Endothelial cell of umbilical vein (primary cell): ENCODE measurements around the gene TBC1D14. TPM values are rescaled to one million over a fixed set of nuclear protein-coding genes. Genes with fewer than 3 reads are reported as not detected.

Experiments
- BruUV-seq: library from RNA; stranded (reverse); fragments of 400-500 nt; replicated peaks from 2 replicates; lab custom pipeline; 2021; lab: Mats Ljungman, UMichigan
- CTCF ChIA-PET: fragments of 300-600, 350-600 bp; sonication (Branson Sonifier 250); formaldehyde crosslinking; loops from one replicate; lab custom pipeline; 2021; ENCODE audit warnings: antibody characterized with exemption, inconsistent platforms; lab: Charles Lee
- POLR2A ChIA-PET: fragments of 300-600, 350-600 bp; sonication (Branson Sonifier 250); formaldehyde crosslinking; loops from one replicate; lab custom pipeline; 2021; ENCODE audit warnings: antibody characterized with exemption, inconsistent platforms; lab: Charles Lee
- DNase-seq: peaks from one replicate; pipeline ENCODE4 v3.0.0-alpha.2; 2011; ENCODE audit warnings: low read depth, low spot score
- FAIRE-seq: peaks from 2 replicates; lab custom pipeline; 2011; peaks lifted over from hg19 to GRCh38; lab: Jason Lieb, UNC
- H2AFZ ChIP-seq: 2 replicates; pipeline ENCODE4 v1.6.0; 2012; ENCODE audit warnings: low read depth, low read length, control low read depth, inconsistent platforms
- H3K27ac ChIP-seq: 2 replicates; pipeline ENCODE4 v1.5.1; 2011; ENCODE audit warnings: low read depth, mild to moderate bottlenecking, control low read depth, low read length, moderate library complexity; ENCODE audit not compliant: insufficient read depth
- H3K27me3 ChIP-seq, 2 experiments: 2 replicates each; pipeline versions ENCODE4 v1.6.0 to v1.6.1; 2011; ENCODE audit warnings: low read length in 2 of 2, mixed read lengths in 1 of 2; ENCODE audit not compliant: control insufficient read depth in 2 of 2, insufficient read depth in 2 of 2
- H3K36me3 ChIP-seq, 2 experiments: 2 replicates in 1 of 2; 3 replicates in 1 of 2; pipeline ENCODE4 v1.5.1; 2011; ENCODE audit warnings: low read length in 2 of 2, mild to moderate bottlenecking in 1 of 2, moderate library complexity in 1 of 2; ENCODE audit not compliant: control insufficient read depth in 2 of 2, insufficient read depth in 2 of 2; ENCODE audit errors: extremely low read depth in 1 of 2
- H3K4me1 ChIP-seq: 3 replicates; pipeline ENCODE4 v1.5.1; 2011; ENCODE audit warnings: mild to moderate bottlenecking, low read length; ENCODE audit not compliant: control insufficient read depth, insufficient read depth; ENCODE audit errors: extremely low read depth
- H3K4me2 ChIP-seq: 2 replicates; pipeline ENCODE4 v1.6.1; 2011; ENCODE audit warnings: low read length, control low read depth, mixed read lengths; ENCODE audit not compliant: insufficient read depth
- H3K4me3 ChIP-seq, 3 experiments: fragments of 200-600 bp in 1 of 3; sonication (generic), shearing (Covaris generic) in 1 of 3; replicated peaks in 1 of 3; 2 replicates each; pipeline ENCODE4 v1.5.1; 2011 to 2016; ENCODE audit warnings: control low read depth in 3 of 3, low read length in 3 of 3, mild to moderate bottlenecking in 2 of 3, inconsistent platforms in 1 of 3, low read depth in 1 of 3, moderate library complexity in 1 of 3; ENCODE audit not compliant: insufficient read depth in 1 of 3
- H3K79me2 ChIP-seq: 2 replicates; pipeline ENCODE4 v1.6.0; 2012; ENCODE audit warnings: low read length, inconsistent platforms; ENCODE audit not compliant: control insufficient read depth, insufficient read depth
- H3K9ac ChIP-seq: replicated peaks from 2 replicates; pipeline ENCODE3; 2011; ENCODE audit warnings: low read length, control low read depth; ENCODE audit not compliant: insufficient read depth; ENCODE audit errors: extremely low read depth
- H3K9me1 ChIP-seq: replicated peaks from 3 replicates; pipeline ENCODE4 v1.6.0; 2011; ENCODE audit warnings: mild to moderate bottlenecking, low read length; ENCODE audit not compliant: control insufficient read depth, insufficient read depth; ENCODE audit errors: extremely low read depth
- H3K9me3 ChIP-seq: replicated peaks from 2 replicates; pipeline ENCODE4 v1.5.1; 2012; ENCODE audit warnings: low read length, inconsistent platforms; ENCODE audit not compliant: control insufficient read depth, insufficient read depth
- H4K20me1 ChIP-seq: replicated peaks from 2 replicates; pipeline ENCODE3; 2011; ENCODE audit warnings: mild to moderate bottlenecking, low read length; ENCODE audit not compliant: control insufficient read depth, insufficient read depth; ENCODE audit errors: extremely low read depth
- CTCF ChIP-seq, 2 donors: IDR thresholded peaks; 1 replicate in 1 of 2; 2 replicates in 1 of 2; pipeline ENCODE4 v1.5.1; 2011; ENCODE audit warnings: low read length in 2 of 2, mild to moderate bottlenecking in 2 of 2, moderate library complexity in 2 of 2, control low read depth in 1 of 2, inconsistent platforms in 1 of 2, low read depth in 1 of 2; ENCODE audit not compliant: insufficient read depth in 1 of 2; ENCODE audit errors: extremely low read depth in 1 of 2
- EZH2 ChIP-seq: IDR thresholded peaks from 2 replicates; pipeline ENCODE4 v1.6.1; 2012; ENCODE audit warnings: borderline replicate concordance, low read depth, mild to moderate bottlenecking, moderate library complexity, low read length, inconsistent platforms; ENCODE audit not compliant: severe bottlenecking
- FOS ChIP-seq: IDR thresholded peaks from 2 replicates; pipeline ENCODE4 v1.6.1; 2011; ENCODE audit warnings: mild to moderate bottlenecking, low read length, moderate library complexity, borderline replicate concordance; ENCODE audit not compliant: insufficient read depth
- GATA2 ChIP-seq: IDR thresholded peaks from 2 replicates; pipeline ENCODE4 v1.7.0; 2011; ENCODE audit warnings: low read depth, mild to moderate bottlenecking, moderate library complexity, mixed read lengths, low read length; ENCODE audit not compliant: insufficient read length, insufficient read depth
- JUN ChIP-seq: IDR thresholded peaks from 2 replicates; pipeline ENCODE4 v1.6.1; 2011; ENCODE audit warnings: borderline replicate concordance, low read depth; ENCODE audit not compliant: insufficient read length, insufficient read depth
- MAX ChIP-seq: IDR thresholded peaks from 2 replicates; pipeline ENCODE4 v1.6.1; 2011; ENCODE audit not compliant: insufficient read depth, insufficient read length
- MYC ChIP-seq: IDR thresholded peaks from one replicate; pipeline ENCODE4 v1.6.1; 2011; ENCODE audit warnings: mild to moderate bottlenecking, low read depth, low read length
- POLR2A ChIP-seq: IDR thresholded peaks from 2 replicates; pipeline ENCODE4 v1.6.1; 2012; ENCODE audit warnings: low read depth, mild to moderate bottlenecking, control low read depth, low read length
- POLR2AphosphoS5 ChIP-seq: IDR thresholded peaks from 2 replicates; pipeline ENCODE4 v1.6.1; 2012; ENCODE audit warnings: low read depth, mild to moderate bottlenecking, control low read depth, low read length, moderate library complexity; ENCODE audit not compliant: insufficient read depth
- dilution Hi-C: fragments of 300-500 bp; cut with MboI; formaldehyde crosslinking; loops from one replicate; pipeline ENCODE4 v1.15.0; 2019; ENCODE audit warnings: low sequenced_read_pairs; ENCODE audit not compliant: extremely low pct_ligation_motif_present
- intact Hi-C: fragments of 100-400 bp; cut with micrococcal nuclease; formaldehyde crosslinking; loops from one replicate; pipeline ENCODE4 v1.10.0; 2022
- polyA plus RNA-seq, 4 experiments: library from polyadenylated mRNA; depleted of rRNA in 3 of 4; stranded (reverse) in 3 of 4; unstranded in 1 of 4; fragments of >200 nt; gene quantifications; 2 replicates each; pipeline versions ENCODE4 v1.2.1 to v1.2.3, GENCODE V29; 2011 to 2012; ENCODE audit warnings: missing spikeins in 1 of 4
- total RNA-seq: library from RNA; stranded (reverse); gene quantifications from 2 replicates; pipeline ENCODE4 v1.2.3, GENCODE V29; 2021

The TBC1D14 gene
- total and polyA plus RNA-seq, 2 donors (not counting 3 experiments of a cell fraction or from before 2014, with no cell fraction given) = 23.7 to 24.8 TPM

- BruUV-seq = no TSS peak
- Histone ChIP-seq H3K4me2 (peak overlapping the region; percentile 61), H3K9me3 (no peaks in the 10 kb centered on the region), H3K27me3 (peaks cover 0 to 9% of the 10 kb centered on the region in 2 experiments), H3K79me2 (no peaks in the 10 kb centered on the region), H3K4me3 (peak overlapping the region; percentile 26 to 73 (median 35)), H3K36me3 (no peaks in the 10 kb centered on the region), H3K4me1 (peaks cover 16% of the 10 kb centered on the region), H3K9me1 (no peaks in the 10 kb centered on the region), H3K27ac (no peak overlapping the region), H2AFZ (peak overlapping the region; percentile 68), H3K9ac (peak overlapping the region; percentile 33), H4K20me1 (no peaks in the 10 kb centered on the region)
- CTCF ChIA-PET = interaction anchor here (1.1 to 2.3 kb wide), 7 partner anchors 9 to 189 kb away, joined by 3 to 7 read pairs (median 4); no protein-coding TSS in a partner anchor
- intact Hi-C loops (loop anchor here (1.0 to 5.0 kb wide), 5 partner anchors 33 to 158 kb away; partner anchors contain the start of genes GRPEL1 and TADA2B), dilution Hi-C loops (no loop called here)
- no peak for DNase-seq
- TF ChIP-seq MAX (no peak), GATA2 (no peak), MYC (no peak), JUN (no peak), CTCF (IDR thresholded peaks at IDR 0.05; ENCODE audit: extremely low read depth in 1 of 2, insufficient read depth in 1 of 2, low read depth in 1 of 2, low read length in 2 of 2) (no peak), EZH2 (no peak), POLR2A (no peak), FOS (no peak), POLR2AphosphoS5 (no peak)
- POLR2A ChIA-PET = interaction anchor here (1.4 kb wide), 1 partner anchor 77 kb away, joined by 6 read pairs; no protein-coding TSS in a partner anchor
- FAIRE-seq = no peak
Measured at GRCh38 chr4:6909970-6910339, 329 bp downstream of the TBC1D14 start.
